Glutamatergic neuron (in vitro differentiated cells): ENCODE results near the gene EIPR1. TPM values are rescaled to one million over a fixed set of nuclear protein-coding genes. Genes with fewer than 3 reads are reported as not detected.

Experiments used
- DNase-seq: peaks from one replicate; pipeline ENCODE4 v3.0.0; 2022
- H3K27ac Mint-ChIP-seq: one replicate; pipeline ENCODE4 v1.8.0; 2020; ENCODE audit warnings: mild to moderate bottlenecking, mixed read lengths, inconsistent platforms; ENCODE audit not compliant: unreplicated experiment
- H3K27me3 Mint-ChIP-seq: one replicate; pipeline ENCODE4 v1.8.0; 2020; ENCODE audit warnings: mild to moderate bottlenecking, moderate library complexity, mixed read lengths, inconsistent platforms; ENCODE audit not compliant: unreplicated experiment
- H3K36me3 Mint-ChIP-seq: one replicate; pipeline ENCODE4 v1.8.0; 2020; ENCODE audit warnings: mild to moderate bottlenecking, mixed read lengths, inconsistent platforms; ENCODE audit not compliant: unreplicated experiment
- H3K4me1 Mint-ChIP-seq: one replicate; pipeline ENCODE4 v1.8.0; 2020; ENCODE audit warnings: mild to moderate bottlenecking, low read depth, mixed read lengths, inconsistent platforms; ENCODE audit not compliant: unreplicated experiment
- H3K4me3 Mint-ChIP-seq: one replicate; pipeline ENCODE4 v1.8.0; 2020; ENCODE audit warnings: mild to moderate bottlenecking, mixed read lengths, inconsistent platforms; ENCODE audit not compliant: unreplicated experiment
- H3K9me3 Mint-ChIP-seq: one replicate; pipeline ENCODE4 v1.8.0; 2020; ENCODE audit warnings: mild to moderate bottlenecking, moderate library complexity, mixed read lengths, inconsistent platforms; ENCODE audit not compliant: unreplicated experiment
- total RNA-seq: library from RNA; stranded (reverse); fragmentation: NEBNext Ultra II Directional; extraction: Animal tissue kit (Norgen Biotek cat#: 25700); gene quantifications from one replicate; pipeline ENCODE4 v1.2.1, GENCODE V29; 2021; ENCODE audit not compliant: unreplicated experiment
- TF ChIP-seq, protein P1 (sequence below): fragments of 200-600 bp; sonication (generic); IDR thresholded peaks from one replicate; pipeline ENCODE4 v1.5.0; 2021; ENCODE audit not compliant: partially characterized antibody, unreplicated experiment

EIPR1 gene
- total RNA-seq, 1 donor from 2014 or later = 43.8 TPM

DNA sequence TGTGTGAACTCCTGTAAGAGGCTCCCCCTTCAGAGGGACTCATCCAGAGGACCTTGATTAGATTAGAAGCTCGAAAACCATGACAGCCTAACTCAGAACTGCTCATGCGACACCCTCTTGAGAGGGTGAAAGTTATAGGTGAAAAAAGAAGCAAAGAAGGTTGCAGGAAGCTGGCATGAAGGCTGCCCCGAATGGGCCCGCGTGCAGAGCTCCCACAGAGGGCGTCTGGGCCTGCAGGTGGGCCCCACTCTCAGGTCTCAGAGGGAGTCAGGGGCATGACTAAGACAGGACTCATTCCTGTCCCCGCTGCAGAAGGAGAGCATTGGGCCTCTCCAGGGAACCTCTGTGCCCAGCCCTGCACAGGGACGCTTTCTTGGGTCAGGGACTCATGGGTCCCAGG, 235.4 kb downstream of the EIPR1 start:
- no peaks in the 10 kb centered on the region for H3K36me3 Mint-ChIP-seq
- H3K4me1 Mint-ChIP-seq = peaks cover 17% of the 10 kb centered on the region
- H3K9me3 Mint-ChIP-seq = peaks cover 14% of the 10 kb centered on the region
- no peak overlapping the region for H3K27ac Mint-ChIP-seq
- DNase-seq = no peak
- TF ChIP-seq, protein P1, sequence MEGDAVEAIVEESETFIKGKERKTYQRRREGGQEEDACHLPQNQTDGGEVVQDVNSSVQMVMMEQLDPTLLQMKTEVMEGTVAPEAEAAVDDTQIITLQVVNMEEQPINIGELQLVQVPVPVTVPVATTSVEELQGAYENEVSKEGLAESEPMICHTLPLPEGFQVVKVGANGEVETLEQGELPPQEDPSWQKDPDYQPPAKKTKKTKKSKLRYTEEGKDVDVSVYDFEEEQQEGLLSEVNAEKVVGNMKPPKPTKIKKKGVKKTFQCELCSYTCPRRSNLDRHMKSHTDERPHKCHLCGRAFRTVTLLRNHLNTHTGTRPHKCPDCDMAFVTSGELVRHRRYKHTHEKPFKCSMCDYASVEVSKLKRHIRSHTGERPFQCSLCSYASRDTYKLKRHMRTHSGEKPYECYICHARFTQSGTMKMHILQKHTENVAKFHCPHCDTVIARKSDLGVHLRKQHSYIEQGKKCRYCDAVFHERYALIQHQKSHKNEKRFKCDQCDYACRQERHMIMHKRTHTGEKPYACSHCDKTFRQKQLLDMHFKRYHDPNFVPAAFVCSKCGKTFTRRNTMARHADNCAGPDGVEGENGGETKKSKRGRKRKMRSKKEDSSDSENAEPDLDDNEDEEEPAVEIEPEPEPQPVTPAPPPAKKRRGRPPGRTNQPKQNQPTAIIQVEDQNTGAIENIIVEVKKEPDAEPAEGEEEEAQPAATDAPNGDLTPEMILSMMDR = no peak
- no peak overlapping the region for H3K4me3 Mint-ChIP-seq
- H3K27me3 Mint-ChIP-seq = peaks cover 3% of the 10 kb centered on the region

- Mint-ChIP-seq H3K4me3 (no peak overlapping the region), H3K27me3 (peaks cover 3% of the 10 kb centered on the region), H3K27ac (no peak overlapping the region), H3K9me3 (peaks cover 14% of the 10 kb centered on the region), H3K4me1 (peaks cover 16% of the 10 kb centered on the region), H3K36me3 (no peaks in the 10 kb centered on the region)
- TF ChIP-seq, protein P1 = no peak
- DNase-seq = no peak
These were observed 235.9 kb downstream of the EIPR1 start for GRCh38 chr2:3141696-3142095.

GRCh38 chr2:3139906-3140305, 237.7 kb downstream of the EIPR1 start:
- peaks cover 8% of the 10 kb centered on the region for H3K9me3 Mint-ChIP-seq
- no peak overlapping the region for H3K4me3 Mint-ChIP-seq
- H3K27me3 Mint-ChIP-seq = peaks cover 3% of the 10 kb centered on the region
- H3K36me3 Mint-ChIP-seq = peaks cover 5% of the 10 kb centered on the region
- TF ChIP-seq, protein P1 = no peak
- peaks cover 14% of the 10 kb centered on the region for H3K4me1 Mint-ChIP-seq
- H3K27ac Mint-ChIP-seq = no peak overlapping the region
- no peak for DNase-seq

Other genes starting within 250 kb of the EIPR1 start
- 130 TPM for gene TRAPPC12, start 1.9 kb upstream of the EIPR1 start, total RNA-seq
- gene ADI1, start 141.7 kb upstream of the EIPR1 start, total RNA-seq = 16.0 TPM
- 34.6 TPM for gene RNASEH1, start 180.5 kb upstream of the EIPR1 start, total RNA-seq
- gene RPS7, start 197.4 kb upstream of the EIPR1 start, total RNA-seq = 729 TPM
- not detected for gene COLEC11, start 217.3 kb upstream of the EIPR1 start, total RNA-seq